Ishikawa (cell line): ENCODE data around the gene HNRNPU.

Source experiments
- CEBPB ChIP-seq: IDR thresholded peaks from 2 replicates; pipeline ENCODE4 v1.6.1; 2012
- CREB1 ChIP-seq: IDR thresholded peaks from 2 replicates; pipeline ENCODE4 v1.6.1; 2012; ENCODE audit warnings: low read depth
- EGR1 ChIP-seq: IDR thresholded peaks from 2 replicates; pipeline ENCODE4 v1.6.1; 2012
- EP300 ChIP-seq: IDR thresholded peaks from 2 replicates; pipeline ENCODE4 v1.6.1; 2012; ENCODE audit warnings: borderline replicate concordance
- FOXM1 ChIP-seq: IDR thresholded peaks from 2 replicates; pipeline ENCODE4 v1.6.1; 2012; ENCODE audit warnings: low read depth, borderline replicate concordance
- NFIC ChIP-seq: IDR thresholded peaks from 2 replicates; pipeline ENCODE4 v1.6.1; 2012
- RAD21 ChIP-seq: IDR thresholded peaks from 2 replicates; pipeline ENCODE4 v1.6.1; 2012; ENCODE audit warnings: low read depth
- REST ChIP-seq: IDR thresholded peaks from 2 replicates; pipeline ENCODE4 v1.6.1; 2012; ENCODE audit warnings: low read depth, mild to moderate bottlenecking
- TAF1 ChIP-seq: IDR thresholded peaks from 2 replicates; pipeline ENCODE4 v1.6.1; 2012; ENCODE audit warnings: low read depth, mild to moderate bottlenecking
- TCF12 ChIP-seq: IDR thresholded peaks from 2 replicates; pipeline ENCODE4 v1.6.1; 2012; ENCODE audit warnings: low read depth
- TEAD4 ChIP-seq: IDR thresholded peaks from 2 replicates; pipeline ENCODE4 v1.6.1; 2012
- USF1 ChIP-seq: IDR thresholded peaks from 2 replicates; pipeline ENCODE4 v1.6.1; 2012
- YY1 ChIP-seq: IDR thresholded peaks from 2 replicates; pipeline ENCODE4 v1.6.1; 2012; ENCODE audit warnings: low read depth
- TF ChIP-seq, protein P1 (sequence below): IDR thresholded peaks from 2 replicates; pipeline ENCODE4 v1.6.1; 2012

DNA sequence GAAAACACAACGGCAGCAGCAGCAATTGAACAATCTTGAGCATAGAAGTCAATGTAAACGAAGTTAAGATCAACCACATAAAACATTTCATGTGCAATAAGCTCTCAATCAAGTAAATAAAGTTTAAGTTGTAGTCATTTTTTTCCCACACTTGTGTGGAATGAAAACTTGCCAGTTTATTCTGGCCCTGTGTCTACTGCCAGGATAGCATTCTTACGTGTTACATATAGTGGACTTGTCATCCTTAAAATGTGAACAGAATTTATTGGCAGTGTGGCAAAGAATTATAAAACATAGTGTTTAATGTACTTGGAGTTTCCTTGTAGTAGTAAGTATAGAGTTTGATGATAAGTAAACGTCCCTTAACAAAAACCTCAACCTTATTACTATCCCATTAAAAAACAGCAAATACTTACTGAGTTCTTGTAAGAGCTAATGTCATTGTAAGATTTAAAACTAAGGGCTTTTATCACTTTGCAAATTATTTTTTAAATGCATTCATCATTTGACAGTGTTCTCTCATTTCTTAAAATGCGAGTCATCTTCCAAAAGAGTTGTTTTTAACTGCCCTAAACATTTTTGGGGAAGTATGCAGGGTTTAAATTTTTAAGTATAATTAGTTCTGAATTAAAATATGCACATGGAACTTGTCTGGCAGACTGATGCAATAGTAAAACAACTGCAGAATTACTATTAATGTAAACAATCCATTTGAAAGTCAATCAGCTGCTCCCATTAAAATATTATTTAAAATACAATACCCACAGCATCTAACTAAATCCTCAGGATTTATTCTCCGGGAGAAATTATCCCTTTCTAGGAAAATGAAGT, 21.0 kb downstream of the HNRNPU start:
- TF ChIP-seq EP300 = no peak
- TF ChIP-seq USF1 = no peak
- no peak for TF ChIP-seq TAF1
- TF ChIP-seq RAD21 = no peak
- TF ChIP-seq, protein P1, sequence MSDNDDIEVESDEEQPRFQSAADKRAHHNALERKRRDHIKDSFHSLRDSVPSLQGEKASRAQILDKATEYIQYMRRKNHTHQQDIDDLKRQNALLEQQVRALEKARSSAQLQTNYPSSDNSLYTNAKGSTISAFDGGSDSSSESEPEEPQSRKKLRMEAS = no peak
- no peak for TF ChIP-seq CREB1
- no peak for TF ChIP-seq REST
- TF ChIP-seq TCF12 = no peak
- TF ChIP-seq CEBPB = no peak
- no peak for TF ChIP-seq YY1
- TF ChIP-seq TEAD4 = no peak
- TF ChIP-seq NFIC = no peak
- no peak for TF ChIP-seq EGR1
- TF ChIP-seq FOXM1 = no peak
